Liver (tissue), 2 donors: ENCODE results near the gene ANO10.

Experiments used
- CTCF ChIP-seq: fragments of 150-350 bp; IDR thresholded peaks from 2 replicates; pipeline ENCODE4 v1.5.1; 2017; ENCODE audit warnings: improper control_type of control experiment, low read depth, low read length; ENCODE audit not compliant: missing input control
- MAX ChIP-seq: IDR thresholded peaks from 2 replicates; pipeline ENCODE4 v1.6.1; 2016; ENCODE audit warnings: antibody characterized with exemption
- donor health status: healthy.

- no peak for TF ChIP-seq MAX
- TF ChIP-seq CTCF: no peak
These were observed 232.9 kb downstream of the ANO10 start for GRCh38 chr3:43388915-43389314.
